Trophoblast cell (in vitro differentiated cells and primary cell): ENCODE data around the gene DNAH9.

ENCODE experiments used
- DNase-seq, 2 donors: peaks; one replicate each; pipeline ENCODE4 v3.0.0-alpha.2; 2016
- H2AFZ ChIP-seq: 2 replicates; pipeline ENCODE4 v1.6.1; 2013; ENCODE audit warnings: low read length, moderate library complexity, mild to moderate bottlenecking; ENCODE audit not compliant: insufficient read depth, poor library complexity
- H2AK5ac ChIP-seq: 2 replicates; pipeline ENCODE4 v1.6.1; 2013; ENCODE audit warnings: mild to moderate bottlenecking, low read length
- H2BK120ac ChIP-seq: 2 replicates; pipeline ENCODE4 v1.6.1; 2013; ENCODE audit warnings: low read length, mild to moderate bottlenecking, moderate library complexity; ENCODE audit not compliant: insufficient read depth, poor library complexity
- H2BK12ac ChIP-seq: 2 replicates; pipeline ENCODE4 v1.6.1; 2013; ENCODE audit warnings: mild to moderate bottlenecking, low read length, moderate library complexity
- H2BK5ac ChIP-seq: 2 replicates; pipeline ENCODE4 v1.6.1; 2013; ENCODE audit warnings: low read length, low read depth, moderate library complexity, mild to moderate bottlenecking; ENCODE audit not compliant: poor library complexity
- H3K14ac ChIP-seq: 2 replicates; pipeline ENCODE4 v1.6.1; 2013; ENCODE audit warnings: mild to moderate bottlenecking, low read length
- H3K18ac ChIP-seq: 2 replicates; pipeline ENCODE4 v1.6.1; 2013; ENCODE audit warnings: mild to moderate bottlenecking, low read length
- H3K23ac ChIP-seq: 2 replicates; pipeline ENCODE4 v1.6.1; 2013; ENCODE audit warnings: low read length
- H3K27ac ChIP-seq: 2 replicates; pipeline ENCODE4 v1.5.1; 2013; ENCODE audit warnings: low read depth, mild to moderate bottlenecking, inconsistent platforms, low read length, moderate library complexity
- H3K27me3 ChIP-seq: 2 replicates; pipeline ENCODE4 v1.6.1; 2013; ENCODE audit warnings: inconsistent platforms, mild to moderate bottlenecking, low read length, moderate library complexity; ENCODE audit not compliant: insufficient read depth
- H3K36me3 ChIP-seq, 2 experiments: 1 replicate in 1 of 2; 2 replicates in 1 of 2; pipeline ENCODE4 v1.6.1; 2013; ENCODE audit warnings: low read length in 2 of 2, mild to moderate bottlenecking in 2 of 2, moderate library complexity in 1 of 2; ENCODE audit not compliant: insufficient read depth in 2 of 2, control insufficient read depth in 1 of 2
- H3K4ac ChIP-seq: 2 replicates; pipeline ENCODE4 v1.6.1; 2013; ENCODE audit warnings: low read depth, mild to moderate bottlenecking, low read length, moderate library complexity
- H3K4me1 ChIP-seq, 2 experiments: 1 replicate in 1 of 2; 2 replicates in 1 of 2; pipeline ENCODE4 v1.6.1; 2013; ENCODE audit warnings: low read length in 2 of 2, mild to moderate bottlenecking in 2 of 2, moderate library complexity in 1 of 2; ENCODE audit not compliant: insufficient read depth in 2 of 2, control insufficient read depth in 1 of 2
- H3K4me2 ChIP-seq: 2 replicates; pipeline ENCODE4 v1.6.1; 2013; ENCODE audit warnings: inconsistent platforms, mild to moderate bottlenecking, low read length, moderate library complexity
- H3K4me3 ChIP-seq: 2 replicates; pipeline ENCODE4 v1.5.1; 2013; ENCODE audit warnings: mild to moderate bottlenecking, low read depth, low read length, inconsistent platforms
- H3K79me1 ChIP-seq: one replicate; pipeline ENCODE4 v1.6.1; 2013; ENCODE audit warnings: low read length
- H3K79me2 ChIP-seq: 2 replicates; pipeline ENCODE4 v1.6.1; 2013; ENCODE audit warnings: low read length, mild to moderate bottlenecking; ENCODE audit not compliant: control insufficient read depth, insufficient read depth, poor library complexity
- H3K9ac ChIP-seq: 2 replicates; pipeline ENCODE4 v1.6.1; 2013; ENCODE audit warnings: mild to moderate bottlenecking, low read length
- H3K9me3 ChIP-seq: 2 replicates; pipeline ENCODE4 v1.6.1; 2013; ENCODE audit warnings: low read depth, mild to moderate bottlenecking, control low read depth, inconsistent platforms, low read length; ENCODE audit not compliant: insufficient read depth
- H4K12ac ChIP-seq: 2 replicates; pipeline ENCODE4 v1.6.1; 2013; ENCODE audit warnings: low read depth, mild to moderate bottlenecking, low read length, moderate library complexity
- H4K8ac ChIP-seq: 2 replicates; pipeline ENCODE4 v1.6.1; 2013; ENCODE audit warnings: low read depth, mild to moderate bottlenecking, low read length, moderate library complexity
- H4K91ac ChIP-seq: one replicate; pipeline ENCODE4 v1.6.1; 2013; ENCODE audit warnings: low read depth, mild to moderate bottlenecking, low read length, moderate library complexity
- WGBS: extraction: QIAGEN DNeasy Blood & Tissue Kit; methylation state at CpG from one replicate; pipeline ENCODE4 v1.1.7; 2013; ENCODE audit warnings: missing lambda C conversion rate; ENCODE audit not compliant: insufficient read length, insufficient coverage; ENCODE audit errors: extremely low coverage; 5-methylcytosine and 5-hydroxymethylcytosine counted together

Gene DNAH9

DNA sequence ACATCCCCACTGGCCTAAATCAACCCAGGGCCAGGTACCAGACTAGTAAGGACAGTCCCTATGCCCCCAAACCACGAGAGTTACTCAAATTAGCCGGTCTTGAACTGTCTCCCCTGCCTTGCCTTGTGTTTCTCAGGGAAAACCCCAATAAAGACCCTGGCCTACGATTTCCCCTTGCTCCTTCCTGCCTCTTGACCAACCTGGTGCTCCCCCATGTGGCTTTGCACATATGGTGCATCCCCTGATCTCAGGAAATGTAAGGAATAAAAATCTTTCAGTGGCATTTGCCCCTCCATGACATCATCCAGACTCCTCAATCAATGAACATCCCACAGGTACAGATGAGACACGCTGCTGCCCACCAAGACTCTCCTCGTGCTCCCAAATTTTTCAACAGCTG is 311.1 kb downstream of the DNAH9 start:
- Histone ChIP-seq H3K9ac (no peak overlapping the region), H4K12ac (no peak overlapping the region), H3K23ac (no peak overlapping the region), H2BK5ac (no peak overlapping the region), H3K14ac (no peak overlapping the region), H3K4me2 (no peak overlapping the region), H3K79me2 (no peaks in the 10 kb centered on the region), H2AFZ (no peak overlapping the region), H3K27ac (no peak overlapping the region), H3K18ac (no peak overlapping the region), H3K9me3 (no peaks in the 10 kb centered on the region), H2BK120ac (no peak overlapping the region), H4K91ac (no peak overlapping the region), H3K4me3 (no peak overlapping the region), H3K27me3 (no peaks in the 10 kb centered on the region), H3K36me3 (no peaks in the 10 kb centered on the region), H2BK12ac (no peak overlapping the region), H2AK5ac (no peak overlapping the region), H3K4ac (no peak overlapping the region), H3K79me1 (no peaks in the 10 kb centered on the region), H3K4me1 (no peaks in the 10 kb centered on the region), H4K8ac (no peak overlapping the region)
- DNase-seq: no peak
- WGBS: no CpG with 5 or more reads among the region's 5 CpGs

DNA sequence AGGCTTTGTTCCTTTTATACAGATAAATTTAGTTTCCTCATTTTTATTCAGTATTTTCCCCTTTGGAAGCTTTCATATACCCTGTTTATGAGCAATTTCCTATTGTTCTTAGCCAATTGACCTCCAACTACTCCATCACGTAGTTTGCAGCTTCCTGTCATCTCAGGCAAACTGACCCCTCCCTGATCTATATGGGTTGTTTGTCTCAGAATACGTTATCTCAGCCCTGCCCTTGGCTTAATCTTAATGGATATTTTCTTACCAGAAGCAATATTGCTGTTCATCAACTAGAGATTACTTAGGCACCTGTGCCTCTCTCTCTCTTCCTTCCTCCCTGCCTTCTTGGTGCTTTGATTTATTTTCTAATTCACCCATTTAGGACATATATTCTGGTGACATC is 317.8 kb downstream of the DNAH9 start:
- H4K91ac ChIP-seq: no peak overlapping the region
- H2BK5ac ChIP-seq: no peak overlapping the region
- no CpG with 5 or more reads among the region's 2 CpGs for WGBS

GRCh38 chr17:11917415-11917814 is 319.1 kb downstream of the DNAH9 start:
- no peak overlapping the region for H3K4me3 ChIP-seq
- H2BK5ac ChIP-seq: no peak overlapping the region
- no peak for DNase-seq
- H4K91ac ChIP-seq: no peak overlapping the region
- H2BK120ac ChIP-seq: no peak overlapping the region
- no peaks in the 10 kb centered on the region for H3K79me1 ChIP-seq
- no peak overlapping the region for H3K23ac ChIP-seq
- no peak overlapping the region for H3K18ac ChIP-seq
- no peaks in the 10 kb centered on the region for H3K4me1 ChIP-seq
- no peaks in the 10 kb centered on the region for H3K9me3 ChIP-seq
- no peaks in the 10 kb centered on the region for H3K36me3 ChIP-seq
- no peaks in the 10 kb centered on the region for H3K79me2 ChIP-seq
- H2BK12ac ChIP-seq: no peak overlapping the region
- no peak overlapping the region for H2AK5ac ChIP-seq
- no peak overlapping the region for H3K4me2 ChIP-seq
- H3K27me3 ChIP-seq: no peaks in the 10 kb centered on the region
- H3K9ac ChIP-seq: no peak overlapping the region
- H3K14ac ChIP-seq: no peak overlapping the region
- WGBS: no CpG with 5 or more reads among the region's 5 CpGs
- no peak overlapping the region for H3K27ac ChIP-seq
- H2AFZ ChIP-seq: no peak overlapping the region
- H4K8ac ChIP-seq: no peak overlapping the region
- no peak overlapping the region for H4K12ac ChIP-seq
- H3K4ac ChIP-seq: no peak overlapping the region

More for the DNA sequence above, 317.8 kb downstream of the DNAH9 start:
- no peaks in the 10 kb centered on the region for H3K9me3 ChIP-seq
- H3K79me1 ChIP-seq: no peaks in the 10 kb centered on the region
- no peaks in the 10 kb centered on the region for H3K36me3 ChIP-seq
- H2AFZ ChIP-seq: no peak overlapping the region
- no peak overlapping the region for H4K12ac ChIP-seq
- H3K4me2 ChIP-seq: no peak overlapping the region
- H3K4me1 ChIP-seq: no peaks in the 10 kb centered on the region
- no peak overlapping the region for H2AK5ac ChIP-seq
- no peak overlapping the region for H3K14ac ChIP-seq
- H3K18ac ChIP-seq: no peak overlapping the region
- no peak overlapping the region for H3K9ac ChIP-seq
- no peak overlapping the region for H3K4me3 ChIP-seq
- H2BK12ac ChIP-seq: no peak overlapping the region
- no peak for DNase-seq
- H2BK120ac ChIP-seq: no peak overlapping the region
- no peak overlapping the region for H4K8ac ChIP-seq
- H3K27ac ChIP-seq: no peak overlapping the region
- H3K27me3 ChIP-seq: no peaks in the 10 kb centered on the region
- no peak overlapping the region for H3K23ac ChIP-seq
- H3K4ac ChIP-seq: no peak overlapping the region
- H3K79me2 ChIP-seq: no peaks in the 10 kb centered on the region

DNA sequence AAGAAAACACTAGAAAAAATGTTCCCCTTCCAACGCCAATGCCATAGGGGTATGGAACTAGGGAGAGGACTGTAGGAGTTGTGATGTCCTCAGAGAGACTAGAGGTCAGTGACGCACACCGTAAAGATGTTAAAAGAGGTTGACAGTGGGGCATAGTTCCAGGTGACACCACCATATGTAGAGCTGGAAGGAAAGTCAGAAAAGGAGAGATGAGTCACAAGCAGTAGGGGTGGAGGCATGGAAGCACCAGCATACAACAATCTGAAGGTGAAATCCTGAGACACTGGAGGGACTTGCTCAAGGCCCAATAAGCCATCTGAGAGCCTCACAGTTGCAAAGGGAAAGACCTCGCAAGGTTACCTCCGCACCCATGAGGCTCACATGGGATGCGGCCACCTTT is 323.0 kb downstream of the DNAH9 start:
- H3K27me3 ChIP-seq: no peaks in the 10 kb centered on the region
- H3K79me2 ChIP-seq: no peaks in the 10 kb centered on the region
- H2BK120ac ChIP-seq: no peak overlapping the region
- peak; percentile 8 to 19 for DNase-seq
- no CpG with 5 or more reads among the region's 6 CpGs for WGBS
- H2AK5ac ChIP-seq: no peak overlapping the region
- no peak overlapping the region for H2BK12ac ChIP-seq
- H3K9me3 ChIP-seq: no peaks in the 10 kb centered on the region
- H4K8ac ChIP-seq: no peak overlapping the region
- H4K91ac ChIP-seq: no peak overlapping the region
- H3K23ac ChIP-seq: no peak overlapping the region
- no peak overlapping the region for H3K9ac ChIP-seq
- no peak overlapping the region for H3K4me2 ChIP-seq
- no peak overlapping the region for H3K14ac ChIP-seq
- no peaks in the 10 kb centered on the region for H3K36me3 ChIP-seq
- H2AFZ ChIP-seq: no peak overlapping the region
- no peak overlapping the region for H3K4me3 ChIP-seq
- H3K79me1 ChIP-seq: no peaks in the 10 kb centered on the region
- no peak overlapping the region for H4K12ac ChIP-seq
- no peak overlapping the region for H2BK5ac ChIP-seq
- no peak overlapping the region for H3K27ac ChIP-seq
- no peaks in the 10 kb centered on the region for H3K4me1 ChIP-seq
- no peak overlapping the region for H3K4ac ChIP-seq
- H3K18ac ChIP-seq: no peak overlapping the region
